Measurements from ENCODE around the gene OR2K2.
"Not testable (repeated sequence)": the region's sequence is repeated elsewhere in the genome, so short reads cannot be mapped to it uniquely, and the experiment has no call there.

Gene OR2K2

GRCh38 chr9:111356481-111357244 is 26.6 kb upstream of the OR2K2 start:
- peak overlapping the region; percentile 45 for H3K4me3 ChIP-seq (ENCODE audit: low read depth, low read length)
- DNase-seq (ENCODE audit: low read depth): peak; percentile 90
- no peak for TF ChIP-seq CTCF (conservative IDR thresholded peaks at IDR 0.05; ENCODE audit: low read depth, low read length)

- no peak for TF ChIP-seq CTCF (conservative IDR thresholded peaks at IDR 0.05; ENCODE audit: low read depth, low read length)
- DNase-seq (ENCODE audit: low read depth): no peak
- no peak overlapping the region for H3K4me3 ChIP-seq (ENCODE audit: low read depth, low read length)
Measured at GRCh38 chr9:111352545-111352944, 22.5 kb upstream of the OR2K2 start.

DNA sequence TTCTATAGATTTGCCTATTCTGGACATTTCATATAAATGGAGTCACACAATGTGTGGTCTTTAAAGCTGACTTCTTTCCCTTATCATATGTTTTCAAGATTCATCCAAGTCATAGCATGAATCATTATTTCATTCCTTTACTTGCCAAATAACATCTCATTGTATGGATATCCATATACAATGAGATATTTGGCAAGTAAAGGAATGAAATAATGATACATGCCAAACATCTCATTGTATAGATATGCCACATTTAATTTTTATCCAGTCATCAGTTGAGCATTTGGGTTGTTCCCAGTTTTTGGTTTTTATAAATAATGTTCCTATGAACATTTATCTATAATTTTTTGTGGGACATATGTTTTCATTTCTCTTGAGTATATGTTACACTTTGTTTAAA is 20.5 kb upstream of the OR2K2 start:
- DNase-seq (ENCODE audit: low read depth): no peak
- TF ChIP-seq CTCF (conservative IDR thresholded peaks at IDR 0.05; ENCODE audit: low read depth, low read length): no peak
- no peak overlapping the region for H3K4me3 ChIP-seq (ENCODE audit: low read depth, low read length)

- DNase-seq (ENCODE audit: low read depth): no peak
- H3K4me3 ChIP-seq (ENCODE audit: low read depth, low read length): no peak overlapping the region
Measured at GRCh38 chr9:111349766-111350165, 19.7 kb upstream of the OR2K2 start.

DNA sequence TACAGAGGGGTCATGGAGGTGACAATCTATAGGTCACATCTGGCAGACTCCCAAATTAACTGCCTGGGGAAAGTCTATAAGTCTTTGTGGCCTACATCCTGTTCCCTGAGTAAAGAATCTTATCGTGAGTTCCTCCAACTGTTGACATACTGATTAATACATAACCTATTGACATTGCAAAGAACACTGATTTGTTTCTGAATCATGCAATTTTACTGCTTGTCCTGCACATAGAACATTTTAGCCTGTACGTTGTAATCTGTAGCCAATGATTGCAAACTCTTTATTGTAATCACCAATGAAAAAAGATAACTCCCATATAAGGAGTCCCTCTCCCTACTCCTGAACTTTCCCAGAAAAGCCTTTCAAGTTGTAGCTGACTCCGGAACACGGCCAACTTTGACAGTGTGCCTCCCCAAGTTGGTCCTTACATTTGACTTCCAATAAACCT is 18.8 kb upstream of the OR2K2 start:
- H3K4me3 ChIP-seq (ENCODE audit: low read depth, low read length): no peak overlapping the region
- peak; percentile 26 for DNase-seq (ENCODE audit: low read depth)
- no peak for TF ChIP-seq CTCF (conservative IDR thresholded peaks at IDR 0.05; ENCODE audit: low read depth, low read length)

More at GRCh38 chr9:111349766-111350165, 19.7 kb upstream of the OR2K2 start:
- TF ChIP-seq CTCF (conservative IDR thresholded peaks at IDR 0.05; ENCODE audit: low read depth, low read length): no peak

- not testable (repeated sequence) for DNase-seq (ENCODE audit: low read depth); H3K4me3 ChIP-seq (ENCODE audit: low read depth, low read length)
Measured at GRCh38 chr9:111334318-111334863, 4.4 kb upstream of the OR2K2 start.

DNA sequence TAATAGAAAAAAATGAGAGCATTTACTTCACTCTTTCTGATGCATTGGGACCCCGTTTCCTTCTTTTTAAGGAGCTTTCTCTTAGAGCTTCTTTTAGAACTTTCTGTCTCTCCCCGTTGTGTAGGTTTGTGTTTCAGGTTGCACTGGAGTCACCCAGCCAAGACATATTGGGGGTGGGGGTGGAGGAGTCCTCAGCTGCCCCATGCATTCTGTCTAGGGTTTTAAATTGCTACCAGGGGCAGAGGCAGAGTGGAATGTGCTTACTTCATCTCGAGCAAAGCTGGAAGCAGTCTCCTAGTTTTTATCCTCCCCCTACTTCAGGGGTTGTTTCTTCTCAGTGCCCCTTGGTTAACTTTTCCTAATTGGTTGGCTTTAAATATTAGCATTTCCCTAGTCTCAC is 9.4 kb downstream of the OR2K2 start:
- no peak for DNase-seq (ENCODE audit: low read depth)
- no peak overlapping the region for H3K4me3 ChIP-seq (ENCODE audit: low read depth, low read length)
- TF ChIP-seq CTCF (conservative IDR thresholded peaks at IDR 0.05; ENCODE audit: low read depth, low read length): no peak

Data from choroid plexus epithelial cell (primary cell).